Measurements from ENCODE around the gene GMDS. TPM values are rescaled to one million over a fixed set of nuclear protein-coding genes. Genes with fewer than 3 reads are reported as not detected.

Gene GMDS
- total RNA-seq, 1 donor from 2014 or later, result 25.7 TPM

DNA sequence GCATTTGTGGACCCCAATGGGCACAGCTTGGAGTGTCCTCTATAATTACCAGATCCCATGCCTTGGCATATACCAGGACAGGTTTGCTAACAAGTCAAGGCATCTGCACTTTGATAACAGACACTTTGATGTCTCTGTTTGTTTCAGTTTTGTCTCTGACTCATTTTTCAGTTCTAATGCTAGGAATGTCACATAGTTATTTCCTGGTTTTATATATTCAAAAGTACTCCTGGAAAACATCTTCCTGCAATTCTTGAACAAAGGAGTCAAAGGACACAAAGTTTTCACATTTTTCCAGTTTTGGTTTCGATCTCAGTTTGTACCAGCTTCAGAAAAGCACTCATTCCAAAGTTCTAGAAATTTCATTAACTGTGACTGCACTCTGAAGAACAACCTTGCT is 447.6 kb downstream of the GMDS start:
- no peak for DNase-seq

DNA sequence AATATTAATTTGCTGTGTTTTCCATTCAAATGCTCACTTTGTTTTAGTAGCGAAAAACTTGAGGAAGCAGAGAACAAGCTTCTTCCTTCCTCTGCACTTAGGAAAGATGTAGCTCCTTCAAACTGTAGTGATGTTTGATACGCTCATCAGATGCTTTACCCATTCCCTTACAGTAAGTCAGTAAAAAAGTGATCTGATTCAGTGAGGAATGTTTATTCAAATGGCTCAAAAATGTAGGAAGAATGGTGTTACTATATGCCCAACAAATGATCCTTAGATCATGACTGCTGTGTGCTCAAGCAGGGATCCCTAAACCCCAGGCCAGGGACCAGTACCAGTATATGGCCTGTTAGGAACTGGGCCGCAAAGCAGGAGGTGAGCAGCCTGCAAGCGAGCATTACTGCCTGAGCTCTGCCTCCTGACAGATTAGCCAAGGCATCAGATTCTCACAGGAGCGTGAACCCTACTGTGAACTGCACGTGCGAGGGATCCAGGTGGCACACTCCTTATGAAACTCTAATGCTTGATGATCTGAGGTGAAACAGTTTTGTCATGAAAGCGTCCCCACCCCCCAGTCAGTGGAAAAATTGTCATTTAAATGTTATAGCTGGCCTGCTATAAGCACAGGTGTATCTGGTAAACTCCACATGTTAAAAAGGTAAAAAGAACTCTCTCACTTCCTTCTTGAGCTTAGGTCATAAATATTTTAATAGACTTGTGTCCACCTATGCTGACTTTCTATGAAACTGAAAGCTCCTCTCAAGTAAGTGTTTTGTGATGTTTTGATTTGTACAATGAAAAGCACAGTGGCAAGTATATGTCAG is 448.5 kb downstream of the GMDS start:
- no peak for DNase-seq

DNA sequence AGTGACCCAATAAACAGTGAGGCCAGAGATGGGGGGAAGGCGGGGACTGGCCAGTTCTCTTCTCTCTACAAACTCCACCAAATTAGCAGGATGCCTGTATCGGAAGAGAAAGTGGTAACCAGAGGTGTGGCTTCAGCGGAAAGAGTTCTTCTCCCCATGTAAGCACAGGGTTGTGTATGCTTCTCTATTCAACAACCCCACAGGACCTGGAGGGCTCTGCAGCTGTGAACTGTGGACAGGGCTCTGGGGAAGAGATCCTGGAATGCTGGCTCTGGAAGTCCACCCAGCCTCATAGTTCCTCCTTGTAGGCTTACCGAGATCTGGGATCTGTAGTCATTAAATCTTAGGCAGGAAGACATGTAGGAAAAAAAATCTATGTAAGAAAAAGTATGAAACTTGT is 449.5 kb downstream of the GMDS start:
- DNase-seq, result no peak

DNA sequence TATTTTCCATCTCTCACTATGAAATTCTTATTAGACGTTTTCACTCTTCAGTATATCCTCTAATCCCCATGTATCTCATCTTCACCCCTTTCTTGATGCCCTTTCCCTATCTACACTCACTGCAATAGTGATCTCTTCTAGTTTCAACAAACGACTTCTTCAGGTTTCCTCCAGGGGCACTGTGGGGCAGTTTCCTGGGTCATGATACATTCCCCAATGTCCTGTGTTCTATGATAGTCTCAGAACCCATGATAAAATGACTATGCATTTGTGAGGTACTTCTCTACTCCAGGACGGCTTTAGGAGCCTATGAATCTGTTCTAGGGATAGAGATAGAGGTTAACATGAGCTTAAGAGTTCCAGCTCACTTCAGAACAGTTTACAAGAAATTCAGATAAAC is 452.4 kb downstream of the GMDS start:
- no peak for DNase-seq

DNA sequence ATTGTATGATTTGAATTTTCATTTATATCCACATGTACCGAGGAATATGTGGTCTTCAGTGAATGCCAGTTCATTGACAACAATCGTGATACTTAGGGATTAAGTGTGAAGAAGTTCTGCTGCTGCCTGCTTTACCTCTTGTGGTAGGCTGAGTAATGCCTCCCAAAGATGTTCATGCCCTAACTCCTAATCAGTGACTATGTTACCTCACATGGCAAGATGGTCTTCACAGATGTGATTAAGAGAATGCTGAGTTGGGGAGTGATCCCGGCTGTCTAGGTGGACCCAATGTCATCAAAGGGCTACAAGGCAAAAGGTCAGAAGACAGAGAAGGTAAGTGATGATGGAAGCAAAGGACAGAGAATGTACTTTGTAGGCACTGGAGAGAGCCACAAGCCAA is 454.7 kb downstream of the GMDS start:
- no peak for DNase-seq

DNA sequence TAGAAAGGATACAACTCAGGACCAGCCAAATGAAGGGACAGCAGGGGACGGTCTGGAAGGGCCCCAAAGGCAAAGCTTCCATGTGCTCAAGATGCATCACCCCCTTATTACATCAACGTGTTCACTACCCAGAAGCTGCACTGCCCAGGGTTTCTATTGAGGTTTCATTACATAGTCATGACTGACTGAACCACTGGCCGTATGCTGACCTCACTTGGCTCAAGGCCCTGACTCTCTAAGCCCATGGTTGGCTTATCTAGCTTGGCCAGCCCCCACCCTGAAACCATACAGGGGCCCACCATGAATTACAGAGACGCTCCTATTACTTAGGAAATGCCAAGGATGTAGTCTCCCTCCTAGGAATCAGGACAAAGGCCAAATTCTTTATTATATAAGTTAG is 456.3 kb downstream of the GMDS start:
- no peak for DNase-seq

DNA sequence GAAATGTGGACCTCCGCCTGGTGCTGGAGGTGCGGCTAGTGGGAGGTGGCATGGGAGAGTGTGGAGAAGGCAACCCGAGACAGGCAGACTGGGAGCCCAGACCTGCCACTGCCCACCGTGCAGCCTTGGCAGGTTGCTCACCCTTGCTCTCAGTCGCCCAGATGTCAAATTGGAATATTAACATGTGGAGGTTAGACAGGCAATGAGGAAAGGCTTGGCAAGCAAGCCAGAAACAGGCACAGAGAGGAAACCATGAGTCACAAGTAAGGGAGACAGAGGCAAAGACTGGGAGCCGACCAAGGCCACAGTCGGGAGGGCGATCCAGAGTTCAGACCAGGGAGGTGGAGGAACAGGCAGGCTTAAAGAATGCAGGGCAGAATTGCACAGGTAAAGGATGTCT is 457.5 kb downstream of the GMDS start:
- no peak for DNase-seq

DNA sequence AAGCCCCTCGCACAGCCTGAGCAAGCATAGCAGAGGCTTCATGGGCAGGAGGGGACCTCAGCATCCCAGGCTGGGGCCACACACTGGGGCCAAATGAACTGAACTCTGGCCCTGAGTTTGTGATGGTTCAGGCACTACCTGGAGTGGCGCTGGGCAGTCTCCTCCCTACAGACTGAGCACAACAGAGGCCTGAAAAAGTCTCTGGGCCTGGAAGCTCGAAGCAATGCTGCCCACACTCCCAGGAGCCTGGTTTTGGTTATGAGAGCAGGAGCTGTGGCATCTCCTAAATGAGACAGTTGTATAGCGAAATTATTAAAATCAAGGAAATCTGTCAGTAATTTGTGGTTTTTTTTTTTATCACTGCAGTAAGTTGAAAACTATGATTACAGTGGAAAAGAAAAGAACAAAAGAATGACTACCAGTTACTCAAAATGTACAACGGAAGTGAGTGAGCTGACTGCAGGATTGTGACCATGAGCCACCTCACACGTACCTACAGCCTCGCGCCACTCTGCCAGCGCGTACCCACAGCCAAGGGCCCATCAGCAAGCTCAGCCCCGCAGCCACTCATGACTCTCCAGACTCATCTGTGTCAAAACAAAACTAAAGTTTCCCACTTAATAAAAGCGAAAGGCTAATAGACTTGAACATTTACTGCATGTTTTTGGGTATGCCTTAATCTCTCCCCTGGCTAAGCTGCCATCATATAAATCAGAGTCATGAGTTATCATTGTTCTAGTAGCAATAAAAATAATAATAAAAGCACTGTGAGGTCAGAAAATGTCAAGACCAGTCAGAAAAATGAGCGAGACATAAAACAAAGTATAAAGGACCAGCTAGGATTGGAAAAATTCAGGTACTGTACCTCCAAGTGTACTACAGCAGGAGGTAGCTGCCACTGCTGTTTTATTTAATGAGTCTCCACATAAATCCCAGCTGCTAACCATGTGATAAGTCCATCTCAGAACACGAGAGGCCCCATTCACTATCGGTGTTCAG is 458.7 kb downstream of the GMDS start:
- DNase-seq, result no peak

DNA sequence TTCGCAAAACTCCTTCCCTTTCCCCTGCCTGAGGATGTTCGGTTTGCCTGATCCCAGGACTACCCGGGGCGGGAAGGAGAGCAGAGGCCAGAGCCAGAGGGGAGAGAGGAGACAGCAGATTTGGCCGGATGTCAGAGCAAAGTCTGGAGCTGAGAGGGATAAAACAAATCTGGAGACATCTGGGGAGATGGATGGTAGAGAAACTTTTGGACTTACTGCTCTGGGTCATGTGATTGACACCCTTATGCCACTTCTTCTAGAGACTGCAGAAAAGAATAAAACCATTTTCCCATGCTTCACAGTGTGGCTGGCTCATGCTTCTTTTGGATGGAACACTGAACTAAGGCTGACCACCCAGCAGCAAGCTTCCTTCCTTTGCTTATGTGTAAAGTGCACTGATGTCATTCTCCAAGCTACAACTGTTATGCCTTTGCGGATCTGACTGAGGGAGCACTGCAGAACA is 461.0 kb downstream of the GMDS start:
- DNase-seq, result no peak

DNA sequence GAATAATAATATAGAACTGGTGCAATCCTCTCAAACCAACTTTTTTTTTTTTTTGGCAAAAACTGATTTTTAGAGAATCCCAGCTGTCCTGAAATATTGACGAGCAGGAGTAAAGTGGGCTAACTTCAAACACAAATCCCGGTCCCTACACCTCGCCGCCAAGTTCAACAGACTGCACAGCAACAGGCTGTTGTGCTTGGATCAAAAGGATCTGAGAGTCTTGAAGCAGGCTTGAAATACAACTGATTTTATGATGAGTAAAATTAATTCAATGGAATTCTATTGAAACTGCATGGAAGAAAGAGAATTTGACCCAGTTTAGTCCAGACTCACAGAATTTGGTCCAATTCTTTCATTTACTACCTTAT is 463.6 kb downstream of the GMDS start:
- no peak for DNase-seq

DNA sequence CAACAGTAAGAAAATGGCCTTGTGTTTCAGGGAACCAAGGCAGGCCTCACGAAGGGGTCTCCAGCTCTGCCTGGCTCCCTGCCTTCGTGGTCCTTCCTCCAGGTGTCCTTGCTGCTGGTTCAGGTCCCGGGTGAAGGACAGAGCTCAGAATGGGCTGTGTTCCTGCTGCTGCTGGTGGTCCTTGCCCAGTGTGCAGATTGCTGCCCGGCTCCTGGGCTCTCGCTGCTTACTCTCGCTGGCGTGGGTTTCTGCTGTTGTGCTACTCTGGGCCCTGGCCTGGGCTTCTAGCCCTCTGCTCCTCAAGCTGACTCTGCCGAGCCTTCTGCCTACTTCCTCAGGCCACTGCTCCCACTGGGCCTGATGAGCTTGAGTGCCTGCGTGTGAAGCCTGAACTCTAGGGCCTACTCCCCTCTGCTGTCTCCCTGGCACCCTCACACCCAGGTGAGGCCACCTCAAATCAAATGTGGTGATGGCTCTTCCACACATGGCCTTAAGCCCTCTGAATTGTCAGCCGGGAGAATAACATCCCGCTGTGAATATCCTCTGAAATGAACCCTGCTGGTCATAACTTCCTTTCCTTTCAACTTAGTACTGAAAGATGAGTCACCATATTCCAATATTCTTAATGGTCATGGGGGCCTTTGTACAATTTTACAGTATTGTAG is 464.1 kb downstream of the GMDS start:
- DNase-seq, result no peak

DNA sequence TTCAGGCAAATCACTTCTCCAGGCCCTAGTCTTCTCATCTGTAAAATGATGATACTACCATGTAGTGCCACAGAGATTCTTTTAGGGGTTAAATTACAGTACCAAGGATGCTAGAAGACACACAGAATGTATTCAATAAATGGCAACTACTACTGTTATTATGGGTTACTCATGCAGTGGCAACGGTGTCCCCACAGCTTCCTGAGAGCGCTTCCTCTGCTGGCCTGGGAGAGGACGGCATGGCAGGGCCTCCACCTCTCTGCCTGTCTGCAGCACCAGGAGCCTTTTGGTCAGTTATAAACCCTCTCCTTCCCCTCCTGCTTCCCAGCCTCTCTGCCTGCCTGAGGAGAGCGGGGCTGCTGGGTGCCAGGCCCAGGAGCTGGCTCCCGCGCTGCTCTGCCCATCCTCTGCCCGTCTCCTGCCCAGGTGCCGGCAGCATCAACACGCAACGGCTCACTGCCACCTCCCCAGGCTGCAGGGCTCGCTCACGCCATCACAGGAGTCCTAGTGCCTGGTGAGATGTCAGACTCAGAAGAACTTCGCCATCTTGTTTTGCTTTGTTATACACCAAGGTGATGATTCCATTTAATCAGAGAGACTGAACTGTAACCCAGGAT is 465.0 kb downstream of the GMDS start:
- no peak for DNase-seq

DNA sequence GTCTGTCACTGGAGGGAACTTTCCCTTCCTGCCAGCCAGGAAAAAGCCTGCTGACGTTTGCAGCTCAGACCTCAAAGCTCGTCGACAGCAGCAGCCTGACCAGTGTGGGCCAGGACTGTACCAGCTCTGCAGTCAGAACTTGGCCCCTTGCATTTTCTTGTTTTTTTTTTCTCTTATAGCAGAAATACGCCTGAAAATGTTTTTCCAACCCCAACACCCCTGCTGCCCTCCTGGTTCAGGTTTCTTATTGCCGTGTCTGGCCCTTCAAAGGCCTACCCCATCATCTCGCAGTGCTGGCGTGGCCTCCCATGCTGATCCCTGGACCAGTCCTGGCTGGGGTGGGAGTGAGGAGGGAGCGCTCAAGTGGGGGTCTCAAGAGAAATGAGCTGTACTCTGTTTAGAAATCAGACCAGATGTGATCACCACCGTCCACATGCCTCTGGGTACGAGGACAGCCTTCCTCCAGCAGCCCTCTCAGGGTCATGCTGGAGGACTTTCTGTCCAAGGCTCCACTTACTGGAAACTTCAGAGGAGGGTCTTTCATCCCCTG is 466.6 kb downstream of the GMDS start:
- DNase-seq, result peak; percentile 33

DNA sequence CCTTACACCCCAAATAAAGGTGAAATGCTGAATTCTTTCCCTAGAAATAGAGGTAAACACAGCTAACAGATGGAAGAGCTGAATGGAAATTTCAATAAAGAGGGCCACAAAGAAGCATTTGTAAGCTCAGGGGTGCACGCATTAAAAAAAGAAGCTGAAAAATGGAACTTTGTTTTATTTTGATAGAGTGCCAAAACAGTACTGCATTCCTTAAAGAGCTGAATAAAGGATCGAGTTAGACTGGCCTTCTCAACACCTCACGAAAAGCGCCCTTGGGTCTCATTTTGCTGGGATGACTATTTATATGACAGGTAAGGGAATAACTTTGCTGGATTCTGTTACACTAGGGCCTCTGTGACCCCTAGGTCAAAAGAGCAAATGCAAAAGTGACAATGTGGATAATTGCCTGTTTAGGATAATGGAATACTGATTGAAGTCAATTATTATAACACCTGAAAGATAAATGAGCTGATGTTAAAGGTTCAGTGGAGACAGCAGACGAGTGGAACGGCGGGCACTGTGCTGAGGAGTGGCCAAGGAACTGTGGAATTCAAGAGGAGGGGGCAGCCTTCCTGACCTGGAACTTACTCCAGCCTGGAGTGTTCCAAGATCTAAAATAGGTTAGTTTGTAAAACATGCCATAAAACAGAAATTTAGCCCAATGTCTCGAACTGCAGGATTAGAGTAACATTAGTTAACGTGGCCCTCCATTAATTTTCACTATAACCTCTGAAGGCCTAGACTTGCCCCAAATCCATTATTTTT is 467.3 kb downstream of the GMDS start:
- DNase-seq, result no peak

DNA sequence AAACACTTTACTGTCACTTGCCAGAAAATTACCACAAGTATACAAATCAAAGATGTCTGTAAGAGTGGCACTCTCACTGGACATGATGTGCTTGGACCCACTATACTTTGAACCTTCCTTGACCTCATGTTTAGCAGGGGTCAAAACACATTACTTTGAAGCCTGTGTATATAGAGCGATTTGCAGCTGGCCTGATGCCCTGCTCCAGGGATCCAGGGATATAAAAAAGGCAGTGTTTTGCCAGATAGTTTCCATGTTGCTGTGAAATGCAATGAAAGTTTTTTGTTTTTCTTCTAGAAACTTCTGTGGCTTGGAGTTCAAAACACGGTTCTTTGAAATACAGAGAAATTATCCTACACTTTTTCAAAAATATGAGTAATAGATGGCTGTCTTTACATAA is 470.0 kb downstream of the GMDS start:
- DNase-seq, result no peak

DNA sequence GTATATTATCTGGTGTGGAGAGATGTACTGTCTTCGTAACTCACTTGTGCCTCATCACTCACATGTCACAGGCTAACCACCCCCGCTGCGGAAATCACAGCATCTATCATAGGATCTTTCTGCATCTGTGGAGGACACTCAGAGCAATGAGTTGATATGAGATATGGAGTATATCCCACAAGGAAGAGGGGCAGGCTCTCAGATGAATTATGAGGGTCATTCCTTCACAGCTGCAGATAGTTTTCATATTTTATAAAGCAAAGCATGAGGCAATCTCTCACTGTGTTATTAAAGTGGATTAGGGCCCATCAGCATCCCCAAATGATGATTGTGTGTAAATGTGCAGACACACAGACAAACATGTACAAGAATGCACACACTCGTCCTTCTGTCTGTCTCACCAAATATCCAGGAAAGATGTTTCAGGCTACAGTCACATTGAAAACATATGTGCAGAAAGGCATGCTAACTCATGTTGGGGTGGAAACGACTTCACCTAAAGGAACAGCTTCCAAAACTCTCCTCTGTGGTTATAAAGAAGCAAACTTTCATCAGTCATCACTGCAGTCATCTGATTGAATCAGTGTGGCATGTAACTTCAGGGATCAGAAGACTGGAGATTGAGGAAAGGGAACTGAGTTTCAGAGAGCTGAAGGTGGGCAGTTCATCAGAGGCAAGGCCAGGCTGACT is 471.0 kb downstream of the GMDS start:
- DNase-seq, result no peak

DNA sequence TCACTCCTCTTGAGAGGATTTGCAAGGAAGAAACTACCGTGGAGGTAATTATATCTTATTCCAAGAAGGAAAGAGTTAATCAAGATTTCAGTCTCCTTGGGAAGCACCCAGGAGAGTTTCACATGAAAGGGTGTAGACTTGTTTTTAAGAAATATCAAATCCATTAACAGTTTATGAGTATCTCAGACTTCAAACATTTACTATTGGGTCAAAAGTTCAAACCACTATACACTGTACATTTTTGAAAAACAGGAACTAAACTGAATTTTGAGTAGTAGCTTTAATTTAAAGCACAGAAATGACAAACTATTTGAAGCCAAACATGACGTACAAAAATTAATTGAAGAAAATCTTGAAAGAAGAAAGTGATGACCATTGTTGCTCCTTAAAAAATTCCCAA is 471.7 kb downstream of the GMDS start:
- no peak for DNase-seq

DNA sequence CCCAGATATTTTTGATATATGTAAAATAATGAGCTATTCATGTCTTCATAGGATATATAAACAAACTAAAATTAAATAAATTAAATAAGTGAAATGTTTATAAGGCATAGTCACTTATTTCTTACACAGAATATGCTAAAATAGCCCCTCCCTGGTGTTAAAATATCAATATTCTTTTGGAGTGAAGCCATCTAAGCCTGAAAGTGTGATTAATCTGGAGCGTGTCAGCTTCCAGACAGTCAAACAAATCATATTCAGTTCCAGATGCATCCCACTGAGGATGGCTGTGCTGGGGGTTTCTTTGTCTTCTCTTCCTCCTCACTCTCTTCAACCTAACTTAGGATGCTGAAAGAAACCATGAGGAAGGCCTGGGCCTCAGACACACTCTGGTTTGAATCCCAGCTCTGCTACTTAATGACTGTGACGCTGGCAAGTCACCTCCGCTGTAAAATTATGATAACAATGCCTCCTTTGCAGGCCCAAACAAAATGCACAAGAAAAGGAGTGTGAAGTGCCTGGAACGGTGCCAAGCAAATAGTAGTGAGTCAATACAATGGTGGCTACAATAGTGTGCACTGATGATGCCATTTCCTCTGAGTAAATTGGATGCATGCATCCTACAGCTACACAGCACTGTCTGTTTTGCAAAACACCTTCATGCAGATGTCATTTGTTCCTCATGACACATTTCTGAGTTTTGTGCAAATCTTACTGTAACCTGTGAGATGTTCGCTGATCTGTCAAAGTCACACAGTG is 474.3 kb downstream of the GMDS start:
- DNase-seq, result no peak

DNA sequence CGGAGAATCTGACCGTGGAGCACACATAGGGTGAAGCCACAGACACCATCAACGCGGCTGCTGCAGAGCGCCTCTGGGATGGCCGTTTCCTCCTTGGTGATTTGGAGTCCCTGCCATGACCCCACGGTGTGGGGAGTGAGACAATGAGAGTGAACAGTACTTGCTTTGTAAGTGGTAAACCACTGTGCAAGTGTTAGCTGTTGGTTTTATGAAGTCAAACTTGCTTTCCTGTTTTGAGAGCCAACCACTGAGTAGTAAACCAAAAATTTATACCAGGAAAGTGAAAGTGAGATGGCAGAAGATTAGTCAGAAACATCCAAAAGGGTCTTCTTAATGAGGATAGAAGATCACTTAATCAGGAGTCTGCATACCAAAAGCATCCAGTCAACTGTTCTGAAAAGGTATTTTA is 475.0 kb downstream of the GMDS start:
- DNase-seq, result no peak

Data from tongue (tissue), 2 donors.